NT2/D1 (cell line): ENCODE data around the gene MT1G.

Experiments used
- DNase-seq: peaks from one replicate; pipeline ENCODE4 v3.0.0-alpha.2; 2011; ENCODE audit warnings: low read depth, low spot score
- H3K27me3 ChIP-seq: 2 replicates; pipeline ENCODE4 v1.6.0; 2011; ENCODE audit warnings: mild to moderate bottlenecking; ENCODE audit not compliant: insufficient read length, insufficient read depth
- H3K36me3 ChIP-seq: 2 replicates; pipeline ENCODE4 v1.6.1; 2011; ENCODE audit warnings: mild to moderate bottlenecking, low read length, mixed read lengths; ENCODE audit not compliant: insufficient read depth, insufficient read length
- H3K4me1 ChIP-seq: 2 replicates; pipeline ENCODE4 v1.5.1; 2011; ENCODE audit not compliant: insufficient read depth, insufficient read length
- H3K4me3 ChIP-seq: 2 replicates; pipeline ENCODE4 v1.5.1; 2011; ENCODE audit warnings: low read depth; ENCODE audit not compliant: insufficient read length
- H3K9ac ChIP-seq: 2 replicates; pipeline ENCODE4 v1.6.0; 2011; ENCODE audit warnings: low read depth; ENCODE audit not compliant: insufficient read length
- H3K9me3 ChIP-seq: 2 replicates; pipeline ENCODE4 v1.5.1; 2011; ENCODE audit warnings: mild to moderate bottlenecking, low read length; ENCODE audit not compliant: insufficient read depth
- SUZ12 ChIP-seq: IDR thresholded peaks from 2 replicates; pipeline ENCODE4 v1.6.1; 2011; ENCODE audit not compliant: insufficient read length, insufficient read depth; ENCODE audit errors: extremely low read depth
- YY1 ChIP-seq: IDR thresholded peaks from 2 replicates; pipeline ENCODE4 v1.6.1; 2011; ENCODE audit not compliant: insufficient read length, insufficient read depth
- ZNF274 ChIP-seq: IDR thresholded peaks from 2 replicates; pipeline ENCODE4 v1.6.1; 2011; ENCODE audit warnings: mild to moderate bottlenecking, low read depth, low read length

The MT1G gene

DNA sequence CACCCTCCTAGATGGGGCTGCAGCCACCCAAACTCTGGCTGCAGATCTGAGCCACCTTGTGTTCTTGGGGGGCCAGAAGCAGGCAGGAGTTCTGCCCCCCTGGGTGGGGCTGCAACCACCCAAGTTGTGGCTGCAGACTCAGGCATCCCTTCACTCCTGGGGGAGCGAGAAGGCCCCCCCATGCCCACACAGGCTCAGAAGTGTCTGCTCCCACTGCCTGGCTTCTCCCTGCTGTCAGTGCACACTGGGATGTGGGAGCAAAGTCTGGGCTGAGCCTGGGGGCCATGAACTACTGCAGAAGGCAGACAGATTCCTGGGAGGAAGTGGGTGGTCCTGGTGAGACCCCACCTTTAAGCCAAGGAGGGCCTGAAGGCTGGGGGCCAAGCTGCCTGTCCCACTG is 27.4 kb upstream of the MT1G start:
- no peak for TF ChIP-seq SUZ12
- TF ChIP-seq ZNF274, result no peak
- no peak for TF ChIP-seq YY1
- H3K9ac ChIP-seq, result no peak overlapping the region
- H3K4me3 ChIP-seq, result no peak overlapping the region
- H3K36me3 ChIP-seq, result no peaks in the 10 kb centered on the region
- no peaks in the 10 kb centered on the region for H3K4me1 ChIP-seq
- H3K27me3 ChIP-seq, result no peaks in the 10 kb centered on the region
- H3K9me3 ChIP-seq, result peaks cover 8% of the 10 kb centered on the region; the same call in 1 of the 2 replicates
- no peak for DNase-seq

DNA sequence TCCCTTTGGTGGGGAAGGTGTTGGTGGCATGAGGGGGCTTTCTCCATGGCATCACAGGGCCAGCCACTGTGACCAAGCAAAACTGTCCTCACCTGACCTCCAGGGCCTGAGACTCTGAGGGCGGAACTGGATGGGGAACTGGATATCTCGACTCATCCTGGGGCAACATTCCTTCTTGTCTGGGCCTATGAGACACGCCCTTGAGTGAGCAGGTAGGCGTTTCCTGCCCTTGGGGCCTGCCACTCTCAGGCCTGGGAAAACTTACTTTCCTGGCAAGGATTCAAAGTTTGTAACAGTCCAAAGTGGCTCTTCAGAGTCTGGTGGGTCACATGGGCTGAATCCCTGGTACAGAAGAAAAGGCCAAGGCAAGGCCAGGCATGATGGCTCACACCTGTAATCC is 24.0 kb upstream of the MT1G start:
- Histone ChIP-seq H3K4me1 (peaks cover 2% of the 10 kb centered on the region), H3K4me3 (no peak overlapping the region), H3K9ac (no peak overlapping the region), H3K36me3 (no peaks in the 10 kb centered on the region), H3K27me3 (no peaks in the 10 kb centered on the region), H3K9me3 (peaks cover 8% of the 10 kb centered on the region; the same call in 1 of the 2 replicates)
- DNase-seq, result no peak
- TF ChIP-seq ZNF274, result no peak
- no peak for TF ChIP-seq YY1
- no peak for TF ChIP-seq SUZ12

DNA sequence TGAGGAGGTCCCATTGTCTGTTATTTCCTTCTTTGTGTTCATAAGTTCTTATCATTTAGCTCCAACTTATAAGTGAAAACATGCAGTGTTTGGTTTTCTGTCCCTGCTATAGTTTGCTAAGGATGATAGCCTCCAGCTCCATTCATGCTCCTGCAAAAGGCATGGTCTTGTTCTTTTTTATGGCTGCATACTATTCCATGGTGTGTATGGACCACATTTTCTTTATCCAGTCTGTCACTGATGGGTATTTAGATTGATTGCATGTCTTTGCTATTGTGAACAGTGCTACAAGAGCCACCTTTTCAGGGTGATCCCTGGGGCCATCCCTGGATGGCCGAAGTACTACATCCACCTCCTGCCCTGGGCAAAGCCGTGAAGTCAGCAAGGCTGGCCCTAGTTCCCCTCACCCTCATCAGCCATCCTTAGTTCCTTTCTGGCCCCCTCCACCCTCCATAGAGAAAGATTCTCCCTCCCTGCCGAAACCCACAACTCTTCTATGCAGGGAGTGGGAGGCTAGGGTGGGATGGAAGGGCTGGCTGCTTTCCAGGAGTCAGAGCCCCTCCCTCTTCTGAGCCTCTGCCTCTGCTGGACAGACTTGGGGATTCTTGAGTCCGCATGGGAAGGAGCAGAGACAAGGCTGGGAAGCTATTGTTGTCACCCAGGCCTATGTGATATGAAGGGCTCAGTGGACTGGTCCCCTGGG is 22.7 kb upstream of the MT1G start:
- no peak for TF ChIP-seq SUZ12
- TF ChIP-seq ZNF274, result no peak
- no peak for TF ChIP-seq YY1
- Histone ChIP-seq H3K4me1 (peaks cover 2% of the 10 kb centered on the region), H3K4me3 (no peak overlapping the region), H3K9ac (no peak overlapping the region), H3K9me3 (peaks cover 5% of the 10 kb centered on the region; the same call in 1 of the 2 replicates), H3K27me3 (no peaks in the 10 kb centered on the region), H3K36me3 (peaks cover 6% of the 10 kb centered on the region)
- DNase-seq, result no peak

DNA sequence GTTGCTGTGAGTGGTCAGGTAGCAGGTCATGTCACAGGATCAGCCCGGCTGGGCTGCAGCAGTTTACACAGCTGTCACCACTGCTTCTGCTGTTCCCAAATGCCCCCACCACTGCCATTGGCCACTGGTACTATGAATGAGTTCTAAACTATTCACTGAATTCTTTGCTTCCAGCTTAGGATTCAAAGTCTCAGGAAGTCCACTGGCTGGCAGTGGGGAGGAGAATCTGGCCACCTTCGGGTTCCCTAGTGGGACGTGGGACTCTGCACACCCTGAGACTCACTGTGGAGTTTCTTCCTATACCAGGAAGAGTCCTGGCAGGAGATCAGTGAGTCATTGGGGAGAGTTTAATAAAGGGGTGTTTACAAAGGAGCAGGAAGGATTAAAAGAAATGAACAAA is 21.3 kb upstream of the MT1G start:
- Histone ChIP-seq H3K9ac (no peak overlapping the region), H3K4me1 (peaks cover 2% of the 10 kb centered on the region), H3K27me3 (no peaks in the 10 kb centered on the region), H3K9me3 (no peaks in the 10 kb centered on the region), H3K4me3 (no peak overlapping the region), H3K36me3 (peaks cover 20% of the 10 kb centered on the region)
- DNase-seq, result no peak
- TF ChIP-seq SUZ12, result no peak
- no peak for TF ChIP-seq ZNF274

DNA sequence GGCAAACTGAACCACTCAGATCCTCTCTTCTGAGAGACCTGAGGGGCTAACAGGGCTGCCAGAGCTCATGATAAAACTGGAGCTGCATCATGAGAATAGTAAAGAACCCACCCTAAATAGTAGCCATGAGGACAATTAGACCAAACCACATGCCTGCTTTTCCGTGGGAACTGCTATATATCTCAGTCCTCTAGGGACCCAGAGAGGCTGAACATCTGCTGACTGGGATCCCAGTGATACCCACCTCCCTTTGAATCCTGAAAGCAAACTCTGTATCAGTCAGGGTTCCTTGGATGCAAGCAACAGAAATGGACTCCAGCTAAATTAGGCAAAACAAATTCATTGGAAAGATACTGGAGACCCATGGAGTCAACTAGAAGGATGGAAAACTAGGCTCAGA is 20.9 kb upstream of the MT1G start:
- TF ChIP-seq ZNF274 (no peak), YY1 (no peak), SUZ12 (no peak)
- H3K27me3 ChIP-seq, result no peaks in the 10 kb centered on the region
- peaks cover 24% of the 10 kb centered on the region for H3K36me3 ChIP-seq
- no peak for DNase-seq
- no peak overlapping the region for H3K4me3 ChIP-seq
- no peak overlapping the region for H3K9ac ChIP-seq
- no peaks in the 10 kb centered on the region for H3K9me3 ChIP-seq
- H3K4me1 ChIP-seq, result peaks cover 2% of the 10 kb centered on the region

DNA sequence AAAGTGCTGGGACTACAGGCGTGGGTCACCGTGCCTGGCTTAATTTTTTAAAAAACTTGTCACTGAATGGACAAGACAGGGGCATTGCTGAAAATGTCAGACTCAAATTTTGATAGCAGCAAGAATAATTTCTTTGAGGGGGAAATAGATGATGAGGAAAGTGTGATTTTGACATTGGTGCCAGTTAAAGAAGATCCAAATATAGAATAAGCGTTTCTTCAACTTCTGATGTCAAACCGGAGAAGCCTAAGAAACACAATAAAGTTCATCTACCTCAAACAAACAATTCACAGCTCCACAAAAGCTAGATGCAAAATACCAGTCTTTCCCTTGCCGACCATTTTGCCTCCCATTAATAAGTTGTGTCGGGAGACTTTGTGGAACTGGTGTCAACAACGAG is 18.9 kb upstream of the MT1G start:
- Histone ChIP-seq H3K36me3 (peaks cover 38% of the 10 kb centered on the region), H3K4me1 (peaks cover 8% of the 10 kb centered on the region), H3K27me3 (no peaks in the 10 kb centered on the region), H3K9me3 (no peaks in the 10 kb centered on the region), H3K9ac (no peak overlapping the region), H3K4me3 (no peak overlapping the region)
- no peak for TF ChIP-seq YY1
- no peak for TF ChIP-seq SUZ12
- no peak for TF ChIP-seq ZNF274
- DNase-seq, result no peak

DNA sequence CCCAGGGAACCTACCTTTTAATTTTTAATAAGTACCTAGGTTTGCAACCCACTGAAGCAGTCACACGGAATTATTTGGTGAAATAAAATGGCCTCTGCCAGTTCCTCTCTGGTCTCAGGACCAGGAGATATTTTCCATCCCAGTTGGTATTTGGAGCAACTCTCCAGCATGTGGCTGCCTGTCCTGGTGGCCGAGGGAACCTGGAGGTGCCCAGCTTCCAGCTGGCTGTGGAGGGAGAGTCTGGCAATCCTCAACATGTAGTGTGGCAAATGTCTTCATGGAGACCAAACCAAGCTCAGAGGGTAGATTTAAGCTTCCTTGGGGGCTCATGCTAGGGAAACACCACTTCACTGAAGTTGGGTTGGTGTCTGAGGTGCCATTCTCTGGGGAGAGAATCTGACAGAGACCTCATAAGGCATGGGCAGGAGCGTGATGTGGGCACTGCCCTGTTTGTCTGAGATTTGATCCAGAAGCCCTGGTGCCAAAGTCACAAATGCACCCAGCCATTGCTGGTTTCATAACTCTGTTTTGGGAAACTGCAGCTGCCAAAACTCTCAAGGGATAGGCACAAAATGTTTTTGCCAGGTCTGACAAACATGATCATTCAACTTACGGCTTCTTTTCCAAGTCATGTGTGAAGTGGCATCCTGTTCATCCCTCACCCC is 17.2 kb upstream of the MT1G start:
- Histone ChIP-seq H3K9ac (no peak overlapping the region), H3K36me3 (peaks cover 38% of the 10 kb centered on the region), H3K27me3 (peaks cover 7% of the 10 kb centered on the region), H3K9me3 (no peaks in the 10 kb centered on the region), H3K4me1 (peaks cover 8% of the 10 kb centered on the region), H3K4me3 (no peak overlapping the region)
- DNase-seq, result no peak
- no peak for TF ChIP-seq ZNF274
- no peak for TF ChIP-seq YY1
- TF ChIP-seq SUZ12, result no peak
